GM15510 (cell line): ENCODE results near the gene PNLIPRP2.

ENCODE experiments used
- POLR2A ChIP-seq: IDR thresholded peaks from 3 replicates; pipeline ENCODE4 v1.6.1; 2011; ENCODE audit warnings: borderline replicate concordance; ENCODE audit not compliant: insufficient read length; ENCODE audit errors: extremely low read depth

The PNLIPRP2 gene

DNA sequence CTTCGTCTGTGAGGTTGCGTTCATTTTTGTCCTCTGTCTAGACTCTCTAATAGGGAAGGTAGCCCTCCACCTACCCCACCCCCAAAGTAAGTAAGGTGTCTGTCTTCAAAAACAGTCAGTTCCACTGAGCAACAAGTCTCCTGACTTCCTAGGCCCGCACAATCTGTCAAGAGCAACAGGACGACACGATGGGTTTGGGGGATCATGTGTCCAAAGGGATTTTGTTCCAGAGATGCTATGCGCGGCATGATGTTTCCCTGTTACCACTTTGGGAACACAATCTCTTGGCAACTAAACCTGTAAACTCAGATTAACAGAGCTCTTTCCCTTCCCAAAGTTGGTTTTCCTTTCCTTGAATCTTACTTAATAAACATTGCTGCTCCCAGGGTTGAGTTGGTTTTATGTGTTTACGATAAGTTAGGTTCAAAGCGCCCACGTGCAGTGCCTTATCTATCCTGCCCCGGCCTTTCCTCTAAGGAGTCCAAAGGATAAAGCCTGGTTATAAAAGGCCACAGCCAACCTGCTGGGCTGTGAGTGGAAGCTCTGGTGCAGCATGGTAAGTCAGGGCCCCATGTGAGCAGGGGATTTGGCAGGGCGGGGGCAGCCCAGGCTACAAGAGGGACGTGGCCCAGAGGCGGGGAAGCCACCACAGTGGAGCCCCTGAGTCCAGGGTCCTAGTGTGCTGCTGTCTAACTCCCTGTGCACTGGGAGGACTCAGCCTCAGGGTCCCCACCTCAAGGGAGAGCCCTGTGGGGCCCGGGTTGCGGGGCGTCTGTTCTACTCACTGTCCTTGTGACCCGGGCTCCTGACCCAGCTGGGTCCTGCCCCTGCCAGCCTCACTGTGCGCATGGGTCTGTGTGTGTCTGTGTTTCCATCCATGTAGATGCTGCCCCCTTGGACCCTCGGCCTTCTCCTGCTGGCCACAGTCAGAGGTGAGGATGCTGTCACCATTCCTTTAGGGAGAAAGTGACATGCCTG, at the start of gene PNLIPRP2:
Gene PNLIPRP2 (plus strand): TSS at position 531 of the 978 bp plus-strand sequence.
- TF ChIP-seq POLR2A: no peak

DNA sequence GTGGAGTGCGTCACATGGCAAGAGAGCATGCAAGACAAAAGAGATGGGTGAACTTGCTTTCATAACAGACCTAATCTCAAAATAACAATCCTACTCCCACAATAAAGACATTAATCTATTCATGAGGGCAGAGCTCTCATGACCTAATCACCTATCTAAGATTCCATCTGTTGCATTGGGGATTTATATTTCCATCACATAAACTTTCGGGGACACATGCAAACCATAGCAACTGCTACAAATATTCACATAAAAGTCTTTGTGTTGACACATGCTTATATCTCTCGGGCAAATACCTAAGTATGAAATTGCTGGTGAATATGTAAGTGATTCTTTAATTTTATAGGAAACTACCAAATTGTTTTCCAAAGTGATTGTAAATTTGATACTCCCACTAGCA, 46.0 kb upstream of the PNLIPRP2 start:
- no peak for TF ChIP-seq POLR2A

DNA sequence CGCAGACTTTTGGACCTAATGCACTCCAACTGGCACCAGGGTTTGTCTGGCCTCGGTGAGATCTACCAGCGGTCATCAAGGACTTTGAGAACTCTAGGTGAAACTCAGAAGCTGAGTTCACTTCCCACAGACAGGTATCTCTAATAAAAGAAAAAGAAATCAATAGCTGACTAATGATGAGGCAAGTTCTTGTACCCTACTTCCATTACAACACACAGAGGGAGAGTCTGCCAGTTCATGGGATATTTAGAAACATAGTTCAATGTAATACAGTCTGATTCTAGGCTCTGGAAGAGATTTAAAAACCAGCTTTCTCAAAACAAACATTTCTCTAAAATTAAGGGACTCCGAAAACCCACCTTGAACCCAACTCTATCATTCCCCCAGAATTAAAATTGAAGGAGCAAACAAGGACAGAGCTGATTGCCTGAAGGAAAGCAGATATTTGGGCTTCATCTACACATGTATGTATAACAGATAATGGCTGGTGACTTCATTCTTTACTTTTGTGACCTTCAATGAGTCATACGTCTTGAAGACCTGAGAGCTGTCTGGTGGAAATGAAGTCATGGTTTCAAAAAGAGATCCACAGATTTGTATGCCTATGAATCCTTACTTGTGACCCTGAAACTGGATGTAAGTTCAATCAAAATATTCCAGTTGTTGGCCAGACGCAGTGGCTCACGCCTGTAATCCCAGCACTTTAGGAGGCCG, 32.7 kb upstream of the PNLIPRP2 start:
- no peak for TF ChIP-seq POLR2A

DNA sequence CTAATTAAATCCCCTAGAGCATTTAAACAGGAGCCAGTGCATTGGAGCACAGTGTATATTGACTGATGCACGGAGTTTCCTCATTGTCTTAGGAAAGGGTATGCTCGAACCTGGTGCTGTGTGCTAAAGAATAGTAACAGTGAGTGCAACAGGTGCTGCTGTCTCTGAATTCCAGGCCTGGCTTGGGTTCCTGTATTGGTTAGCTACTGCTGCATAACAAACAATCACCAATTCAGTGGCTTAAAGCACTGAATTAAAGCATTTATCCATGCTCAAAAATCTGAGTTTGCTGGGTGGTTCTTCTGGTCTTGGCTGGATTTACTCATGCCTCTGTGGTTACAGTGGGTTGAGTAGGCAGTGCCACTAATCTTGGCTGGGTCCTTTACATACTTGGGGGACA, 31.8 kb upstream of the PNLIPRP2 start:
- no peak for TF ChIP-seq POLR2A

DNA sequence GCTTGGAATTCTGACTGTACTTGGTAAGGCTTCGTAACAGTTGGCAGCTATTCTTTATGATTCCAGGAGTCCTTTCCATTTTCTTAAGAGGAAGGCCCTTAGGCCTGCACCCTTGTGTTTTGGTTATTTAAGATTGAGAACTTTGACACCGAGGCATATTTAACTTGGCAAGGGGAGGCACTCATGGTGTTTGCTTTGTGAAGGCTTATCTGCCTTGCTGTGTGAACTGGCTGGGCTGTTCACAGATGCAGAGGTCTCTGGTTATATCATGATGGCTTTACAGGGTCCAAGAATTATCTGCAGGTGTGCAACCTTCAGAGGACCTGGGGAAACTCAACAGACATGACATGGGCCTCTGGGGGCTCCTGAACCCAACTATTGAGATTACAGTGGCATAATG, 30.8 kb upstream of the PNLIPRP2 start:
- TF ChIP-seq POLR2A: no peak

GRCh38 chr10:116590590-116591444, 29.9 kb upstream of the PNLIPRP2 start, which contains the start of gene PNLIPRP1:
Gene PNLIPRP1 (plus strand): TSS chr10:116590959. CDS start chr10:116591130, 171 bp downstream.
- no peak for TF ChIP-seq POLR2A

DNA sequence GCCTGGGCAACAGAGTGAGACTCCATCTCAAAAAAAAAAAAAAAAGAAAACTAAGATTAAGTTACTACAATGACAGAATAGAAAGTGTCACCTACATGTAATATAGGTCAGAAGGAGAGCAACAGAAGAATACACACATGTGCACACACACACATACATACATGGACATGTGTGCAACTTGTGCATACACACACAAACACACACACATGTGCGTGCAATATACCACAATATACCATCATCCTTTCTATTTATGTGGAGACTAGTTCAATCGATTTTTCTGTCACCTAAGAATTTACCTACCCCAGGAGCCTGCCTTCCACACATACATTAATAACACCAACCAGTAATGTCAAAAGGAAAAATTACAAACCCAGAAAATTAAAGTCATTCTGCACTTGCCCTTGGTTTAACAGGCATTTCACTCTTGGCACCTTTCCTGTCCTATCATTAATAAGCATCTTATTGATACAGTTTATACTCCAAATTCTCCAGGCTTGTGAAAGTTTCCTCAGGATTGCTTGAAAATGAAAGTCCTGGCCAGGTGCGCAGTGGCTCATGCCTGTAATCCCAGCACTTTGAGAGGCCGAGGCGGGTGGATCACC, 27.5 kb upstream of the PNLIPRP2 start:
- TF ChIP-seq POLR2A: no peak

DNA sequence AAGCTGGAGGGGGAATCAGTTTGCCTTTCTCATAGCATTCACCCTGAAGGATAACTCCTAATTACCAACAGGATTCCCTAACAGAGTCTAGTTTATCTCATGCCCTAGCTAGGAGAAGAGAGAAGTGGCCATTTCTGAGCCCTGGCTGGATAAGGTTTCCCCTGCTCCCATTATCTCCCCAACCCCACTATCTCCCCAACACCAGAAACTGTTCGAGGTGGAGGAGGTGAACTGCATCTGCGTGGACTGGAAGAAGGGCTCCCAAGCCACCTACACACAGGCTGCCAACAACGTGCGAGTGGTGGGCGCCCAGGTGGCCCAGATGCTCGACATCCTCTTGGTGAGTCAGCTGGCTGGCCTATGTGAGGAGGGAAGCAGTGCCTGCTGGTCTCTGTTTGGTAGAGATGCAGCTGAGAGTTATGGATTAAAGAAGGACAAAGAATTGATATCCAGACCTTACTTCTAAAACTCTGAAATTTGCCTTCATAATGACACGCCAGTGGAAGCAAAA, 26.2 kb upstream of the PNLIPRP2 start:
- no peak for TF ChIP-seq POLR2A

DNA sequence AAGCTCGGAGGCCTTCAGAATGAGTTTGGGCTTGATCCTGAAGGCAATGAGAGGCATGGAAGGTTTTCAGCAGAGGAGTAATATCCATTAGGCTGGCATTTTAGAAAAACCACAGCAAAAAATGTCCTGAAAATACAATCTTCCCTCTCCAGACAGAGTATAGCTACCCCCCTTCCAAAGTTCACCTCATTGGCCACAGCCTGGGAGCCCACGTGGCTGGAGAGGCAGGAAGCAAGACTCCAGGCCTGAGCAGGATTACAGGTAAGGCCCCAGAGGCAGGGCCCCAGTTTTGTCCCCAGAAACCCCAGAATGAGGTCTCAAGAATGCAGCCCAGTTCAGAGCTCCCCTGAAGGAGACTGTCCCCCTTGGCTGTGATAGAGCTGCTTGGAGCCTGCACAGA, 24.7 kb upstream of the PNLIPRP2 start:
- no peak for TF ChIP-seq POLR2A

- no peak for TF ChIP-seq POLR2A
Measured at GRCh38 chr10:116597543-116597942, 23.2 kb upstream of the PNLIPRP2 start.

GRCh38 chr10:116598329-116598728, 22.4 kb upstream of the PNLIPRP2 start:
- no peak for TF ChIP-seq POLR2A

DNA sequence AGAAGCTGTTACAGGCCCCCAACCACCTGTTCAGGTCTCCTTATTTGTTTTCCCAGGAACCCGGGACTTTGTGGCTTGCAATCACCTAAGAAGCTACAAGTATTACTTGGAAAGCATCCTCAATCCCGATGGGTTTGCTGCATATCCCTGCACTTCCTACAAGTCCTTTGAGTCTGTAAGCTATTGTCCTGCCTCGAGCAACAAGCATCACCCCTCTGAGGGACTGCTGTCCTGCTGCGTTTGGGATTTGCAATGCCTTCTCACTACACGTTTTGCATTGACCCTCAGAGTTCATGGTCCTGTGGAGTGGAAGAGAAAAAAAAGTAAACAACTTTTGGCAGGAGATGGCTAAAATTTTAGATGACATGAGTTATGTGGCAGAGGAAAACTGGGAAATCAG, 20.8 kb upstream of the PNLIPRP2 start:
- TF ChIP-seq POLR2A: no peak

DNA sequence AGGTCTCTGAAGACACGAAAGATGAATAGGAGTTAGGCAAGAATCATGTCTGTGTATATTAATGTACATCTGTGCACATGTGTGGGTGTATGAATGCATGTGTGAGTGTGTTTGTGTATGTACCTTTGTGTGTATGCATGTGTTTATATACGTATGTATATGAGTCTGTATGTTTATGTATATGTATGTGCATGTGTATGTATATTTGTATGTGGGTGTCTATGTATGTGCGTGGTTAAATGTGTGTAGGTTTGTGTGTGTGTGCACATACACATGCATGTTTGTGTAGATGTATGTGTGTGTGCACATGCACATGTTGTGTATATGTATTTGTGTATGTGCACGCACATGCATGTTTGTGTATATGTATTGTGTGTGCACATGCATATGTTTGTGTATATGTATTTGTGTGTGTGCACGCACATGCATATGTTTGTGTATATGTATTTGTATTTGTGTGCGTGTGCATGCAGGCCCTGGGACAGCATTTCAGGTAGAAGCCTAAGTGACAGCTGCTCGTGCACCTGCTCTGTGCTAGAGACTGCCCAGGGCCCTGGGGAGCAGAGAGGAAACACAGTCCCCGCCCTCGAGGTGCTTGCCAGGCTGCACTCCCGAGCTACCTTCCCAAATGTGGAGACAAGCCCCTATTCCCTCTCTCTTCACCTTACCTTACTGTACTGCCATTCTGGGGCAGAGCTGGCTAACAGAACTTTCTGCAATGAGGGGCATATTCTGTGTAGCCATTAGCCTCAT, 17.9 kb upstream of the PNLIPRP2 start:
- TF ChIP-seq POLR2A: no peak
